ENCODE data around the gene ATMIN.

DNA sequence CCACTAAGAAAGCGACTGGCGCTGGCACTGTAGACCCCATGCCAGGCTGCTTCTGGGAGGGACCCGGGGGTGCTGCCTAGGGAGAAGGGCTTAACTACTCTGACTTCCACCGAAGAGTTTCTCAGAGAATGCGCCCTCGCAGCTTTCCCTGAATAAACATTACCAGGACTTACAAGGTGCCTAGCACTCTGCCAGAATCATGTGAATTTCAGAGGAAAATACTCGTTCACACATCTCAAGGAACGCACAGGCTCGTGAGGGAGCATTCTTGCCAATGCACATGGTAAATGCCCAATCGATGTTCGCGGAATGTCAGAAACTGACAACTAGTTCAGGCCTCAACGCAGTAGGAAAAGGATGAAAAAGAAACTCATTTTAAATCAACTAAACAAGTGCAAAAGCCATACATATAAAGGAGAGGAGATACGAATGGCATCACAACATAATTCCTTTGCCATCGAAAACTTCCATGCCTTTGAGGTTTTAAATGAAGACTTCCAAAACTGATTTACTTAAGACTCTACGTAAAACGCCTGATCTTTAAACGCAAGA lies 30.0 kb upstream of the ATMIN start:
- TF ChIP-seq, protein P1, sequence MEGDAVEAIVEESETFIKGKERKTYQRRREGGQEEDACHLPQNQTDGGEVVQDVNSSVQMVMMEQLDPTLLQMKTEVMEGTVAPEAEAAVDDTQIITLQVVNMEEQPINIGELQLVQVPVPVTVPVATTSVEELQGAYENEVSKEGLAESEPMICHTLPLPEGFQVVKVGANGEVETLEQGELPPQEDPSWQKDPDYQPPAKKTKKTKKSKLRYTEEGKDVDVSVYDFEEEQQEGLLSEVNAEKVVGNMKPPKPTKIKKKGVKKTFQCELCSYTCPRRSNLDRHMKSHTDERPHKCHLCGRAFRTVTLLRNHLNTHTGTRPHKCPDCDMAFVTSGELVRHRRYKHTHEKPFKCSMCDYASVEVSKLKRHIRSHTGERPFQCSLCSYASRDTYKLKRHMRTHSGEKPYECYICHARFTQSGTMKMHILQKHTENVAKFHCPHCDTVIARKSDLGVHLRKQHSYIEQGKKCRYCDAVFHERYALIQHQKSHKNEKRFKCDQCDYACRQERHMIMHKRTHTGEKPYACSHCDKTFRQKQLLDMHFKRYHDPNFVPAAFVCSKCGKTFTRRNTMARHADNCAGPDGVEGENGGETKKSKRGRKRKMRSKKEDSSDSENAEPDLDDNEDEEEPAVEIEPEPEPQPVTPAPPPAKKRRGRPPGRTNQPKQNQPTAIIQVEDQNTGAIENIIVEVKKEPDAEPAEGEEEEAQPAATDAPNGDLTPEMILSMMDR (IDR thresholded peaks at IDR 0.05; ENCODE audit: extremely low read depth in 1 of 2, insufficient read depth in 1 of 2, low read depth in 1 of 2, low read length in 2 of 2) = no peak
- no peak for TF ChIP-seq POLR2AphosphoS5 (IDR thresholded peaks at IDR 0.05; ENCODE audit: insufficient read depth, low read depth, low read length)
- no peak for TF ChIP-seq POLR2A (IDR thresholded peaks at IDR 0.05; ENCODE audit: low read depth, low read length)
- TF ChIP-seq MYC (IDR thresholded peaks at IDR 0.05; ENCODE audit: low read depth, low read length) = no peak
- TF ChIP-seq EZH2 (IDR thresholded peaks at IDR 0.05; ENCODE audit: borderline replicate concordance, low read depth, low read length, severe bottlenecking) = no peak
- no peak for TF ChIP-seq FOS (IDR thresholded peaks at IDR 0.05; ENCODE audit: borderline replicate concordance, insufficient read depth, low read length)

Measured in endothelial cell of umbilical vein (primary cell).